K562 (cell line): ENCODE measurements around the gene KPNA4. TPM values are rescaled to one million over a fixed set of nuclear protein-coding genes. Genes with fewer than 3 reads are reported as not detected.

Experiments used
- E2F5 ChIP-seq: sonication (generic); formaldehyde crosslinking; IDR thresholded peaks from 2 replicates; pipeline ENCODE4 v1.8.0; 2022; ENCODE audit warnings: mild to moderate bottlenecking, missing genetic modification reagents
- FOXJ3 ChIP-seq: sonication (generic); formaldehyde crosslinking; IDR thresholded peaks from 2 replicates; pipeline ENCODE4 v1.4.0; 2020; ENCODE audit warnings: mild to moderate bottlenecking, missing genetic modification reagents
- GTF2A2 ChIP-seq: IDR thresholded peaks from 2 replicates; pipeline ENCODE4 v1.6.1; 2016; ENCODE audit warnings: mild to moderate bottlenecking, missing genetic modification characterization, missing compliant biosample characterization
- HLTF ChIP-seq: fragments of 450-650 bp; IDR thresholded peaks from 2 replicates; pipeline ENCODE4 v1.6.1; 2016
- MXI1 ChIP-seq: IDR thresholded peaks from 2 replicates; pipeline ENCODE4 v1.6.1; 2011; ENCODE audit warnings: low read depth, mild to moderate bottlenecking, improper control_type of control experiment, low read length
- MYNN ChIP-seq, 2 experiments: sonication (generic); formaldehyde crosslinking in 1 of 2; IDR thresholded peaks; 2 replicates each; pipeline versions ENCODE4 v1.5.0 to v1.6.1; 2016 to 2020; ENCODE audit warnings: antibody characterized with exemption in 1 of 2, missing genetic modification reagents in 1 of 2
- PTRF ChIP-seq: fragments of 450-650 bp; IDR thresholded peaks from 2 replicates; pipeline ENCODE4 v1.6.1; 2016; ENCODE audit warnings: mild to moderate bottlenecking, missing genetic modification characterization, missing compliant biosample characterization
- STAT5B ChIP-seq: fragments of 250-450 bp; sonication (Bioruptor Pico); IDR thresholded peaks from 2 replicates; pipeline ENCODE4 v1.8.0; 2021; ENCODE audit warnings: mild to moderate bottlenecking, inconsistent platforms
- ZBTB17 ChIP-seq: fragments of 450-650 bp; formaldehyde crosslinking; IDR thresholded peaks from 2 replicates; pipeline ENCODE4 v1.4.0; 2020; ENCODE audit warnings: mild to moderate bottlenecking
- ZC3H4 ChIP-seq: sonication (generic); formaldehyde crosslinking; IDR thresholded peaks from 2 replicates; pipeline ENCODE4 v1.9.0; 2021; ENCODE audit warnings: missing genetic modification reagents, borderline replicate concordance
- ZNF184 ChIP-seq: sonication (generic); formaldehyde crosslinking; IDR thresholded peaks from 2 replicates; pipeline ENCODE4 v1.5.0; 2020; ENCODE audit warnings: missing genetic modification reagents
- ZNF57 ChIP-seq: fragments of 450-650 bp; formaldehyde crosslinking; IDR thresholded peaks from 2 replicates; pipeline ENCODE4 v1.4.0; 2020; ENCODE audit warnings: mild to moderate bottlenecking, moderate library complexity
- ZNF584 ChIP-seq: fragments of 200-800 bp; sonication (Bioruptor generic); IDR thresholded peaks from 2 replicates; pipeline ENCODE4 v1.6.1; 2016; ENCODE audit warnings: low read depth, mild to moderate bottlenecking, missing genetic modification characterization, missing compliant biosample characterization
- polyA plus RNA-seq, 8 experiments: library from polyadenylated mRNA; depleted of rRNA in 4 of 8; stranded (reverse) in 5 of 8; unstranded in 3 of 8; fragments of >200 nt; fragmentation: Nextera tagmentation in 2 of 8; fragmentation: Illumina TruSeq in 1 of 8; extraction: Ambion mirVana in 2 of 8; extraction: Trizol in 1 of 8; gene quantifications; 2 replicates each; pipeline versions ENCODE4 v1.2.1 to v1.2.3, GENCODE V29; 2011 to 2014; ENCODE audit warnings: inconsistent platforms in 1 of 8, missing spikeins in 1 of 8
- total RNA-seq, 7 experiments: library from RNA; depleted of rRNA in 6 of 7; stranded (reverse); fragments of >200 nt in 6 of 7; fragmentation: Illumina TruSeq in 2 of 7; extraction: Trizol in 2 of 7; gene quantifications; 2 replicates each; pipeline versions ENCODE4 v1.2.1 to v1.2.3, GENCODE V29; 2011 to 2021; ENCODE audit warnings: low replicate concordance in 1 of 7
- TF ChIP-seq, protein P1 (sequence below): fragments of 150-350 bp; conservative IDR thresholded peaks from 2 replicates; pipeline ENCODE4 v1.6.1; 2014; ENCODE audit warnings: low read length
- TF ChIP-seq, protein P2 (sequence below): sonication (generic); formaldehyde crosslinking; IDR thresholded peaks from 2 replicates; pipeline ENCODE4 v1.8.1; 2023; ENCODE audit warnings: mild to moderate bottlenecking, missing genetic modification reagents
- TF ChIP-seq, protein P3 (sequence below): fragments of 450-650 bp; formaldehyde crosslinking; IDR thresholded peaks from 2 replicates; pipeline ENCODE4 v1.4.0; 2020; ENCODE audit warnings: mild to moderate bottlenecking, mixed read lengths
- TF ChIP-seq, protein P4 (sequence below): fragments of 250-450 bp; sonication (Bioruptor Pico); IDR thresholded peaks from 2 replicates; pipeline ENCODE4 v1.8.0; 2022; ENCODE audit warnings: inconsistent platforms, mild to moderate bottlenecking, moderate library complexity, borderline replicate concordance
- TF ChIP-seq, protein P5 (sequence below): fragments of 450-650 bp; IDR thresholded peaks from 2 replicates; pipeline ENCODE4 v1.6.1; 2016; ENCODE audit warnings: low read depth, mild to moderate bottlenecking, moderate library complexity

KPNA4 gene
- total and polyA plus RNA-seq, 9 of the 15 experiments (the other 6 are each of a cell fraction or from before 2014, with no cell fraction given): 13.9 to 66.6 (median 34.5) TPM

DNA sequence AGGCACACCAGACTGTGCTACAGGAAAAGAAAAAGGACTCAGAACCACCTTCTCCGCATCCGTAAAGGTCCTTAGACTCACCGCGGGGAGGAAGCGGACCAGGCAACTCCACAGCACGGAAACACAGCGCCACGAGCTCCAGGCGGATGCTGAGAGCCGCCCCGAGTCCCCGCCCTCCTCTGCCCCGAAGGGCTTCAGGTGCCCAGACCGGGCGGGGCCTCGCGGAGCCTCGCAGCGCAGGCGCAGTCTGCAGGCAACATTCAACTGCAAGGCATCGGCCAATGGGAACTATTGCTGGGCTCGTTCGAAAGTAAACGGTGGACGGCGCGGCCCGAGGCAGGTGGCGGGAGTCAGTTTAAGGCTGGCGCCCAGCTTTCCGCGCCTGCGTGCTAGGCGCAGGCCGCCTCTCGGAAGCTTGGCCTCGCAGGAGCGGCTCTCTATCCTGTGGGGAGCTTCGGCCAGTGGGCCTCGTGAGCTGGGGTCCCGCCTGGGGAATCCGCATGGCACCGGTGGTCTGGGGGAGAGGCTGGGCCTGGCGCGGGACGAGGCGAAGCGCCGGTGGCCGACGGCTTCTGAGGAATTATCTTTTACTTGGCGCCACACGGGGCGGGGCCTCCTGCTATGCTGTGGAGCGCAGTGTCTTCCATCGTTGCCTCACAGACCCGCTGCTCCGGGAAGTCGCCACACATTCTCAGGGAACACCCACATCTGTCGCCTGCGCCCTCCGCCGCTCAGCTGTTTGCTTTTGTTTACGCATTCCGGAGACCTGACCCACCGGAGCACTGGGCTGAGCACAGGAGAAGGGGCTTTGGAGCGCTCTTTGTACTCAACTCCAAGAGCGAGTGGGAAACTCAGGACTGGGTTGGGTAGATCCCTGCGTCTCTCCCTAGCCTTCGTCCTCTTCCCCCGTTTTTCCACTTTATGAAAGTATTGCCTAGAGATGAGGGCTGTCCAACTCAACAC is 115.5 kb downstream of the KPNA4 start, which contains the start of gene TRIM59 (continued):
- TF ChIP-seq, protein P1, sequence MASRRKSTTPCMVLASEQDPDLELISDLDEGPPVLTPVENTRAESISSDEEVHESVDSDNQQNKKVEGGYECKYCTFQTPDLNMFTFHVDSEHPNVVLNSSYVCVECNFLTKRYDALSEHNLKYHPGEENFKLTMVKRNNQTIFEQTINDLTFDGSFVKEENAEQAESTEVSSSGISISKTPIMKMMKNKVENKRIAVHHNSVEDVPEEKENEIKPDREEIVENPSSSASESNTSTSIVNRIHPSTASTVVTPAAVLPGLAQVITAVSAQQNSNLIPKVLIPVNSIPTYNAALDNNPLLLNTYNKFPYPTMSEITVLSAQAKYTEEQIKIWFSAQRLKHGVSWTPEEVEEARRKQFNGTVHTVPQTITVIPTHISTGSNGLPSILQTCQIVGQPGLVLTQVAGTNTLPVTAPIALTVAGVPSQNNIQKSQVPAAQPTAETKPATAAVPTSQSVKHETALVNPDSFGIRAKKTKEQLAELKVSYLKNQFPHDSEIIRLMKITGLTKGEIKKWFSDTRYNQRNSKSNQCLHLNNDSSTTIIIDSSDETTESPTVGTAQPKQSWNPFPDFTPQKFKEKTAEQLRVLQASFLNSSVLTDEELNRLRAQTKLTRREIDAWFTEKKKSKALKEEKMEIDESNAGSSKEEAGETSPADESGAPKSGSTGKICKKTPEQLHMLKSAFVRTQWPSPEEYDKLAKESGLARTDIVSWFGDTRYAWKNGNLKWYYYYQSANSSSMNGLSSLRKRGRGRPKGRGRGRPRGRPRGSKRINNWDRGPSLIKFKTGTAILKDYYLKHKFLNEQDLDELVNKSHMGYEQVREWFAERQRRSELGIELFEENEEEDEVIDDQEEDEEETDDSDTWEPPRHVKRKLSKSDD: no peak
- TF ChIP-seq ZC3H4 (CRISPR knock-in tag) (no peak), MYNN (IDR thresholded peaks at IDR 0.05) (peak; percentile 14; the same call in 1 of the 2 replicates), MYNN (CRISPR knock-in tag; IDR thresholded peaks at IDR 0.05) (no peak), GTF2A2 (tag) (no peak), ZNF57 (CRISPR knock-in tag) (no peak), STAT5B (CRISPR knock-in tag) (no peak), PTRF (tag) (no peak), E2F5 (CRISPR knock-in tag) (peak; percentile 100), ZNF584 (CRISPR knock-in tag) (0 out of 2 replicates have a peak, but pooled peaks have one; percentile 28), ZBTB17 (CRISPR knock-in tag) (no peak; the same call in 1 of the 2 replicates), ZNF184 (CRISPR knock-in tag) (no peak), MXI1 (no peak; the same call in 1 of the 2 replicates), FOXJ3 (CRISPR knock-in tag) (no peak), HLTF (no peak)
- TF ChIP-seq, protein P2, sequence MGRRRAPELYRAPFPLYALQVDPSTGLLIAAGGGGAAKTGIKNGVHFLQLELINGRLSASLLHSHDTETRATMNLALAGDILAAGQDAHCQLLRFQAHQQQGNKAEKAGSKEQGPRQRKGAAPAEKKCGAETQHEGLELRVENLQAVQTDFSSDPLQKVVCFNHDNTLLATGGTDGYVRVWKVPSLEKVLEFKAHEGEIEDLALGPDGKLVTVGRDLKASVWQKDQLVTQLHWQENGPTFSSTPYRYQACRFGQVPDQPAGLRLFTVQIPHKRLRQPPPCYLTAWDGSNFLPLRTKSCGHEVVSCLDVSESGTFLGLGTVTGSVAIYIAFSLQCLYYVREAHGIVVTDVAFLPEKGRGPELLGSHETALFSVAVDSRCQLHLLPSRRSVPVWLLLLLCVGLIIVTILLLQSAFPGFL: 0 out of 2 replicates have a peak, but pooled peaks have one; percentile 62
- TF ChIP-seq, protein P3, sequence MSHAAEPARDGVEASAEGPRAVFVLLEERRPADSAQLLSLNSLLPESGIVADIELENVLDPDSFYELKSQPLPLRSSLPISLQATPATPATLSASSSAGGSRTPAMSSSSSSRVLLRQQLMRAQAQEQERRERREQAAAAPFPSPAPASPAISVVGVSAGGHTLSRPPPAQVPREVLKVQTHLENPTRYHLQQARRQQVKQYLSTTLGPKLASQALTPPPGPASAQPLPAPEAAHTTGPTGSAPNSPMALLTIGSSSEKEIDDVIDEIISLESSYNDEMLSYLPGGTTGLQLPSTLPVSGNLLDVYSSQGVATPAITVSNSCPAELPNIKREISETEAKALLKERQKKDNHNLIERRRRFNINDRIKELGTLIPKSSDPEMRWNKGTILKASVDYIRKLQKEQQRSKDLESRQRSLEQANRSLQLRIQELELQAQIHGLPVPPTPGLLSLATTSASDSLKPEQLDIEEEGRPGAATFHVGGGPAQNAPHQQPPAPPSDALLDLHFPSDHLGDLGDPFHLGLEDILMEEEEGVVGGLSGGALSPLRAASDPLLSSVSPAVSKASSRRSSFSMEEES (CRISPR knock-in tag): no peak
- TF ChIP-seq, protein P4, sequence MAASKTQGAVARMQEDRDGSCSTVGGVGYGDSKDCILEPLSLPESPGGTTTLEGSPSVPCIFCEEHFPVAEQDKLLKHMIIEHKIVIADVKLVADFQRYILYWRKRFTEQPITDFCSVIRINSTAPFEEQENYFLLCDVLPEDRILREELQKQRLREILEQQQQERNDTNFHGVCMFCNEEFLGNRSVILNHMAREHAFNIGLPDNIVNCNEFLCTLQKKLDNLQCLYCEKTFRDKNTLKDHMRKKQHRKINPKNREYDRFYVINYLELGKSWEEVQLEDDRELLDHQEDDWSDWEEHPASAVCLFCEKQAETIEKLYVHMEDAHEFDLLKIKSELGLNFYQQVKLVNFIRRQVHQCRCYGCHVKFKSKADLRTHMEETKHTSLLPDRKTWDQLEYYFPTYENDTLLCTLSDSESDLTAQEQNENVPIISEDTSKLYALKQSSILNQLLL (CRISPR knock-in tag): no peak
- TF ChIP-seq, protein P5, sequence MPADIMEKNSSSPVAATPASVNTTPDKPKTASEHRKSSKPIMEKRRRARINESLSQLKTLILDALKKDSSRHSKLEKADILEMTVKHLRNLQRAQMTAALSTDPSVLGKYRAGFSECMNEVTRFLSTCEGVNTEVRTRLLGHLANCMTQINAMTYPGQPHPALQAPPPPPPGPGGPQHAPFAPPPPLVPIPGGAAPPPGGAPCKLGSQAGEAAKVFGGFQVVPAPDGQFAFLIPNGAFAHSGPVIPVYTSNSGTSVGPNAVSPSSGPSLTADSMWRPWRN: no peak
